Activated CD4-positive, alpha-beta T cell treated with anti-CD3 and anti-CD28 coated beads, Interleukin-2, amount 10 ng/mL, durations not matched to agents 7 days and 5 days (primary cell): ENCODE data around the gene NAA35. TPM values are rescaled to one million over a fixed set of nuclear protein-coding genes. Genes with fewer than 3 reads are reported as not detected.
A peak's percentile ranks its signal among the peaks of the same experiment; 100 is the strongest.

Experiments
- CTCF ChIA-PET: fragments of 350-600 bp; sonication (Branson Sonifier 250); formaldehyde crosslinking; loops from one replicate; lab custom pipeline; 2021; ENCODE audit warnings: antibody characterized with exemption; lab: Charles Lee
- POLR2A ChIA-PET: fragments of 350-600 bp; sonication (Branson Sonifier 250); formaldehyde crosslinking; loops from one replicate; lab custom pipeline; 2021; ENCODE audit warnings: antibody characterized with exemption; lab: Charles Lee
- DNase-seq: peaks from one replicate; pipeline ENCODE4 v3.0.0-alpha.2; 2020
- H3K27ac Mint-ChIP-seq: one replicate; pipeline ENCODE4 v1.8.0; 2021; ENCODE audit warnings: mild to moderate bottlenecking, moderate library complexity, mixed read lengths
- H3K27me3 Mint-ChIP-seq: one replicate; pipeline ENCODE4 v1.8.0; 2021; ENCODE audit warnings: mixed read lengths
- H3K36me3 Mint-ChIP-seq: one replicate; pipeline ENCODE4 v1.8.0; 2021; ENCODE audit warnings: low read depth, mixed read lengths
- H3K4me1 Mint-ChIP-seq: one replicate; pipeline ENCODE4 v1.8.0; 2021; ENCODE audit warnings: mixed read lengths
- H3K4me3 Mint-ChIP-seq: one replicate; pipeline ENCODE4 v1.8.0; 2021; ENCODE audit warnings: mild to moderate bottlenecking, moderate library complexity, mixed read lengths
- H3K9me3 Mint-ChIP-seq: one replicate; pipeline ENCODE4 v1.8.0; 2021; ENCODE audit warnings: mixed read lengths
- total RNA-seq, 2 experiments: library from RNA; stranded (reverse); gene quantifications; one replicate each; pipeline ENCODE4 v1.2.3, GENCODE V29; 2021

NAA35 gene
- 10 to 100 TPM; 20.9 to 22.4 TPM for total RNA-seq

DNA sequence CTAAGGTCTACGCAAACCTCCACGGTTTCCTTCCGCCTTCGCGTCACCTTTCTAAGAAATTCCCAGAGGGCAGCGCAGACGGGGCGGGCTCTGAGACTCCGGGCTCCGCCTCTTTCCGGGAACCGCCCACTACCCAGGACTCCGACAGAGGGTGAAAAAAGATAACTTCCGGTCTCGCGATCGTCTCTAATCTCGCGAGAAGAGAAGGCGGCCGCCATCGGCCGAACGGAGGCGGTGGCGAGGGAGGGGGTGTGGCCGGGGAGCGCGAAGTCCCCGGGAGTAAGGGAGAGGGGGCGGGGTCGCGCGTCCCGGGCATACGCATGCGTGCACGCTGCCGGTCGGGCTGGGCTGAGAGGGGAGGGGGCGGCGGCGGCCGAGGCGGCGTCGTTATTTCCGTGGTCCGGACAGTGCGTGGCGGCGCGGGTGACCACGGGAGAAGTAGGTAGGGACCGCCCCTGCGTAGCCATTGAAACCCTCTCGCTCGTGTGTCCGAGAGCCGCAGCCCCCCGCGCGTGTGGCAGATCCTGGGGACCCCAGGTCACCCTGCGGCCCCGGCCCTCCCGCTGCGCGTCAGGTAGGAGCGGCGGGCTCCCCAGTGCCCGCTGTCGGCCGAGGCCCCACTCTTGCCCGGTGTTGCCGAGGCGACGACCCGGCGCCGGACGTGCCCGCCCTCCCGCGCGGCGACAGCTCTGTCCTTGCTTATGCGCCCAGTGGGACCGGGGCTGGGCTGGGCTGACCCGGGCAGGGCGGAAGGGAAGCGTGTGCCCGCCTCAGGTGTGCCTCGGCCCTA is at the start of gene NAA35:
Gene NAA35, plus strand, starts transcription at position 315 of the 790 bp plus-strand sequence. CDS start 1,014 bp downstream, outside the sequence.
- peak; percentile 99 for DNase-seq
- ChIA-PET POLR2A (no interaction called here), CTCF (interaction anchor here (1.2 to 1.3 kb wide), 2 partner anchors 9 to 17 kb away, joined by 3 to 4 read pairs; no protein-coding TSS in a partner anchor)
- Mint-ChIP-seq H3K4me1 (peaks cover 21% of the 10 kb centered on the region), H3K36me3 (peaks cover 2% of the 10 kb centered on the region), H3K9me3 (no peaks in the 10 kb centered on the region), H3K27me3 (no peaks in the 10 kb centered on the region), H3K4me3 (no peak within 1 kb of the TSS), H3K27ac (peak within 1 kb of the TSS; percentile 94)

DNA sequence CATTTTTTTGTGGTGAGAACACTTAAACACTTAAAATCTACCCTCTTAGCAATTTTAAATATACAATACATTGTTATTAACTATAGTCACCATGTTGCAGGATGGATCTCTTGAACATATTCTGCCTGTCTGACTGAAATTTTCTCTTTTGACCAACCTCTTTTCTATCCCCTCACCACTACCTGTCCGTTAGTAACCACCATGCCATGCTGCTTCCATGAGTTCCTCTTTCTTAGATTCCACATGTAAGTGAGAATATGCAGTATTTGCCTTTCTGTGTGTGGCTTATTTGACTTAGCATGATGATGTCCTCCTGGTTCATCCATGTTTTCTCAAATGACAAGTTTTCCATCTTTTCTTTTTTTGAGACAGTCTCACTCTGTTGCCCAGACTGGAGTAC is 48.5 kb upstream of the NAA35 start:
- Mint-ChIP-seq H3K9me3 (peaks cover 3% of the 10 kb centered on the region), H3K4me3 (no peak overlapping the region), H3K4me1 (no peaks in the 10 kb centered on the region), H3K27ac (no peak overlapping the region), H3K27me3 (no peaks in the 10 kb centered on the region), H3K36me3 (no peaks in the 10 kb centered on the region)
- ChIA-PET CTCF (interaction anchor here (1.5 kb wide), 1 partner anchor 34 kb away, joined by 3 read pairs; no protein-coding TSS in a partner anchor), POLR2A (no interaction called here)
- DNase-seq, result no peak

DNA sequence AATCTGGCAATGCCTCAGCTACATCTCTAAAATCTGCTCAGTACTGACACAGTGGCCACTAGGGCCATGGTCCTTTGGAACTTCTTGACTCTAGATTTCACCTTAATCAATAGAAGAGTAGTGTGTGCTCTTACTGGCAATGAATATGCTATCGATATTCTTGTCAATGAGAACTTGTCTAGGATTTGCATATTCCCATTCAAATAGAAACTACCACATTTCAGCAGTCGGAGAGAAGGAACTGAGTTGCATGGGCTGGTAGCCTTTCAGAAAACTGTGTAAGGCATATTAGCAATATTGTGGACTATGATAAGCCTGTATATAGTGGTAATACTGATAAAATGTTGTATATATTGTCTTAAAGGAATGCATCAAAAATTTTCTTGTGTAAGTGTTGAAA is 45.3 kb upstream of the NAA35 start:
- peaks cover 3% of the 10 kb centered on the region for H3K9me3 Mint-ChIP-seq
- H3K27ac Mint-ChIP-seq, result no peak overlapping the region
- ChIA-PET CTCF (no interaction called here), POLR2A (no interaction called here)
- H3K27me3 Mint-ChIP-seq, result no peaks in the 10 kb centered on the region
- peaks cover 4% of the 10 kb centered on the region for H3K4me1 Mint-ChIP-seq
- H3K36me3 Mint-ChIP-seq, result no peaks in the 10 kb centered on the region
- no peak overlapping the region for H3K4me3 Mint-ChIP-seq
- no peak for DNase-seq

GRCh38 chr9:85897848-85898247 is 43.1 kb upstream of the NAA35 start:
- Mint-ChIP-seq H3K4me1 (peaks cover 4% of the 10 kb centered on the region), H3K27ac (no peak overlapping the region), H3K9me3 (no peaks in the 10 kb centered on the region), H3K27me3 (peaks cover 3% of the 10 kb centered on the region), H3K36me3 (no peaks in the 10 kb centered on the region), H3K4me3 (no peak overlapping the region)
- CTCF ChIA-PET, result no interaction called here
- POLR2A ChIA-PET, result no interaction called here
- DNase-seq, result no peak

- Mint-ChIP-seq H3K4me1 (peaks cover 4% of the 10 kb centered on the region), H3K4me3 (no peak overlapping the region), H3K9me3 (no peaks in the 10 kb centered on the region), H3K27ac (no peak overlapping the region), H3K27me3 (peaks cover 3% of the 10 kb centered on the region), H3K36me3 (no peaks in the 10 kb centered on the region)
- ChIA-PET CTCF (no interaction called here), POLR2A (no interaction called here)
- DNase-seq, result no peak
Measured at GRCh38 chr9:85898332-85898731, 42.6 kb upstream of the NAA35 start.

- H3K9me3 Mint-ChIP-seq, result no peaks in the 10 kb centered on the region
- ChIA-PET POLR2A (no interaction called here), CTCF (no interaction called here)
- H3K27ac Mint-ChIP-seq, result no peak overlapping the region
- no peak overlapping the region for H3K4me3 Mint-ChIP-seq
- no peak for DNase-seq
- H3K27me3 Mint-ChIP-seq, result peaks cover 3% of the 10 kb centered on the region
- H3K36me3 Mint-ChIP-seq, result no peaks in the 10 kb centered on the region
- peaks cover 4% of the 10 kb centered on the region for H3K4me1 Mint-ChIP-seq
Measured at GRCh38 chr9:85899388-85899787, 41.6 kb upstream of the NAA35 start.

DNA sequence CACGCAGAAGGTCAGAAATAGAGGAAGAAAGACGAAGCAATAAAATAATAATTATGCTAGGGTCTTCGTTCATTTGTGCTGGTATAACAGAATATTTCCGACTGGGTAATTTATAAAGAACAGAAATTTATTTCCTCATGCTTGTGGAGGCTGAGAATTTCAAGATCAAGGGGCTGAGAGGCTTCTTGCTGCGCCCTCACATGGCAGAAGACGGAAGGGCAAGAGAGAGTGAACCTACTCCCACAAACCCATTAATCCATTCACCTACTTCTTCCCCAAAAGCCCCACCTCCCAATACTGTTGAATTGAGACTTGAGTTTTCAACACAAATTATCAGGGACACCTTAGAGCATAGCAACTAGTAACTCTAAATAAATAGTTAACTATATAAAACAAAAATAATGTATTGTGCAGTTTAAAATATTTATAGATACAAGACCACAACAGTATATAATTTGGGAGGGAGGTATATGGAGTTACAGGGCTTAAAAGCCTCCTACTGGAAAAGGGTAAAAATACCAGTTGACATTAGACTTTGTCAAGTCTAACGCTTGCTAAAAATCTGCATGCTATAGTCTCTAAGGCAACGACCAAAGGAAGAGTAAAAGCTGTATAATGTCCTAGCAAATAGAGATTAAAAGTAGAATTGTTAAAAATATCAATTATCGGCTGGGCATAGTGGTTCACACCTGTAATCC is 40.3 kb upstream of the NAA35 start:
- DNase-seq, result peak; percentile 29
- Mint-ChIP-seq H3K36me3 (no peaks in the 10 kb centered on the region), H3K9me3 (no peaks in the 10 kb centered on the region), H3K4me3 (no peak overlapping the region), H3K27ac (no peak overlapping the region), H3K4me1 (peaks cover 4% of the 10 kb centered on the region), H3K27me3 (peaks cover 3% of the 10 kb centered on the region)
- POLR2A ChIA-PET, result no interaction called here
- CTCF ChIA-PET, result interaction anchor here (0.9 kb wide), 1 partner anchor 12 kb away, joined by 5 read pairs; no protein-coding TSS in a partner anchor

DNA sequence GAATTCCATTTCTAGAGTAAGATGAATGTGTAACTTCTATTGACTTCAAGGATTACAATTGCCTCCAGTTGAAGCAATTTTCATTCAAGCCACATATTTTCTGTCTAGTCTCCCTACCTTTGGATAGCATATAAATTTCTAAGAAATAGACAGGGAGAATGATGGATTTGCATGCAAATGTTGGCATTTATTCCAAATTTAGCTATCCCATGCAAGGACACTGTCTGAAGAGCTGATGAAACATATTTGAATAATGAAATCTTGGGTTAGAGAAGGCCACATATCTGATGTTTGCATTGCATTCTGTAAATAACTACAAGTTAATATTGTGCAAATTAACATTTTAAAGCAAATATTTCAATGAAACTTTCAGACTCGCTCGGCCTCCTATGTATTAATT is 36.0 kb upstream of the NAA35 start:
- CTCF ChIA-PET, result no interaction called here
- Mint-ChIP-seq H3K27ac (no peak overlapping the region), H3K36me3 (no peaks in the 10 kb centered on the region), H3K4me1 (no peaks in the 10 kb centered on the region), H3K9me3 (no peaks in the 10 kb centered on the region), H3K27me3 (peaks cover 3% of the 10 kb centered on the region), H3K4me3 (no peak overlapping the region)
- POLR2A ChIA-PET, result no interaction called here
- no peak for DNase-seq

DNA sequence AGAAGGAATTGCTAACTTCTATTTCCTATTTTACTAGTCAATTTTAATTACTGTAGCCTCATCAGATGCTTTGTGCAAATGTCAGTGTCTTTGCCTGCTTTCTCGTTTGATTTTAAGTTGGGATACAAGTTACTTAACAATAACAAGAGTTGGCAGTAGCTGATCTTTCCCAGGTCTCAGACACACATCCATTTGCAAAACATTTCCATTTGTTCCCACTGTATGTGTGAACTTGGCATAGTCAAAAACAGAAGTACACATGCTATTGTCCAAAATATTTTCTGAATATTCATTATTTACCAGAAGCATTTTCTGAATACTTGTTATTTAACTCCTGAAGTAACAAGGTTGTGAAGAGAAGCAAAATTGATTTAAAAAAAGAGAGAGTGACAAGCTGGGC is 35.0 kb upstream of the NAA35 start:
- no peak overlapping the region for H3K27ac Mint-ChIP-seq
- H3K36me3 Mint-ChIP-seq, result no peaks in the 10 kb centered on the region
- DNase-seq, result no peak
- no peaks in the 10 kb centered on the region for H3K9me3 Mint-ChIP-seq
- POLR2A ChIA-PET, result no interaction called here
- no peak overlapping the region for H3K4me3 Mint-ChIP-seq
- H3K4me1 Mint-ChIP-seq, result no peaks in the 10 kb centered on the region
- H3K27me3 Mint-ChIP-seq, result peaks cover 3% of the 10 kb centered on the region
- CTCF ChIA-PET, result interaction anchor here (0.8 kb wide), 1 partner anchor 18 kb away, joined by 3 read pairs; no protein-coding TSS in a partner anchor

- Mint-ChIP-seq H3K36me3 (peaks cover 4% of the 10 kb centered on the region), H3K4me3 (no peak overlapping the region), H3K9me3 (peaks cover 3% of the 10 kb centered on the region), H3K27ac (no peak overlapping the region), H3K27me3 (no peaks in the 10 kb centered on the region), H3K4me1 (peaks cover 8% of the 10 kb centered on the region)
- ChIA-PET POLR2A (no interaction called here), CTCF (no interaction called here)
- no peak for DNase-seq
Measured at GRCh38 chr9:85909390-85909789, 31.6 kb upstream of the NAA35 start.

- no peak for DNase-seq
- Mint-ChIP-seq H3K27me3 (peaks cover 2% of the 10 kb centered on the region), H3K4me1 (peaks cover 17% of the 10 kb centered on the region), H3K36me3 (peaks cover 4% of the 10 kb centered on the region), H3K27ac (peak overlapping the region; percentile 67), H3K4me3 (peak overlapping the region; percentile 8), H3K9me3 (peaks cover 6% of the 10 kb centered on the region)
- ChIA-PET CTCF (no interaction called here), POLR2A (no interaction called here)
Measured at GRCh38 chr9:85914108-85914507, 26.8 kb upstream of the NAA35 start.

- Mint-ChIP-seq H3K4me3 (no peak overlapping the region), H3K27ac (no peak overlapping the region), H3K36me3 (no peaks in the 10 kb centered on the region), H3K9me3 (peaks cover 3% of the 10 kb centered on the region), H3K27me3 (peaks cover 2% of the 10 kb centered on the region), H3K4me1 (peaks cover 17% of the 10 kb centered on the region)
- ChIA-PET CTCF (no interaction called here), POLR2A (no interaction called here)
- no peak for DNase-seq
Measured at GRCh38 chr9:85917756-85918155, 23.2 kb upstream of the NAA35 start.

DNA sequence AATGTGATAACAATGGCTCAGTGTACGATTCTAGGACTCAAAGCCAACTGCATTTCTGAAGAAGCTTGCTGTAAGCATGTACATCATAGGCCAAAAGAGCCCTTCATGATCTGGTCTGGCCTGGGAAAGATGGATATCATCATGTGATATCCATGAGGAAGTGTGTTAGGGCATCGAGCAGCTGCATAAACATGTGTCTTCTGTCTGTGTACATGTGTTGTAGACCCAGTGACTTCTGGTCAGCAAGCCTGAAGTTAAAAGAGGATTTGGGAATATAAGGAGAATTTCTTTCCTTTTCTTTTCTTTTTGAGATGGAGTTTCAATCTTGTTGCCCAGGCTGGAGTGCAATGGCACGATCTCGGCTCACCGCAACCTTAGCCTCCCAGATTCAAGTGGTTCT is 15.5 kb upstream of the NAA35 start:
- CTCF ChIA-PET, result no interaction called here
- H3K27me3 Mint-ChIP-seq, result peaks cover 19% of the 10 kb centered on the region
- H3K36me3 Mint-ChIP-seq, result no peaks in the 10 kb centered on the region
- POLR2A ChIA-PET, result no interaction called here
- no peaks in the 10 kb centered on the region for H3K9me3 Mint-ChIP-seq
- H3K4me1 Mint-ChIP-seq, result no peaks in the 10 kb centered on the region
- no peak overlapping the region for H3K27ac Mint-ChIP-seq
- no peak for DNase-seq
- no peak overlapping the region for H3K4me3 Mint-ChIP-seq
